Transverse colon (tissue), 4 donors: ENCODE measurements around the gene B4GALNT3. TPM values are rescaled to one million over a fixed set of nuclear protein-coding genes. Genes with fewer than 3 reads are reported as not detected.

Experiments
- DNase-seq: peaks from one replicate; pipeline ENCODE4 v3.0.0-alpha.2; 2019
- H3K27ac ChIP-seq, 4 donors: fragments of 200-600 bp; sonication (generic); 2 replicates each; pipeline ENCODE4 v1.5.1; 2016 to 2018; ENCODE audit warnings: inconsistent platforms in 4 of 4
- H3K27me3 ChIP-seq: fragments of 200-600 bp; sonication (generic); 2 replicates; pipeline ENCODE4 v1.5.1; 2017; ENCODE audit warnings: inconsistent platforms
- H3K36me3 ChIP-seq, 4 donors: fragments of 200-600 bp; sonication (generic); 2 replicates each; pipeline ENCODE4 v1.5.1; 2017 to 2019; ENCODE audit warnings: inconsistent platforms in 4 of 4
- H3K4me1 ChIP-seq, 4 donors: fragments of 200-600 bp; sonication (generic); 2 replicates each; pipeline ENCODE4 v1.5.1; 2017 to 2020; ENCODE audit warnings: inconsistent platforms in 4 of 4
- H3K4me3 ChIP-seq, 4 donors: fragments of 200-600 bp; sonication (generic); 1 replicate in 1 of 4; 2 replicates in 3 of 4; pipeline versions ENCODE4 v1.5.1 to v1.6.1; 2017 to 2019; ENCODE audit warnings: inconsistent platforms in 4 of 4
- H3K9me3 ChIP-seq, 2 donors: fragments of 200-600 bp; sonication (generic); 2 replicates each; pipeline ENCODE4 v1.5.1; 2017 to 2019; ENCODE audit warnings: inconsistent platforms in 2 of 2
- EP300 ChIP-seq: sonication (generic); formaldehyde crosslinking; IDR thresholded peaks from one replicate; pipeline ENCODE4 v1.6.1; 2017; ENCODE audit warnings: antibody characterized with exemption, low read depth
- POLR2A ChIP-seq: fragments of 450-650 bp; IDR thresholded peaks from one replicate; pipeline ENCODE4 v1.6.1; 2016; ENCODE audit warnings: antibody characterized with exemption, mild to moderate bottlenecking, moderate library complexity
- POLR2AphosphoS5 ChIP-seq, 3 donors: sonication (generic); formaldehyde crosslinking; IDR thresholded peaks; one replicate each; pipeline ENCODE4 v1.6.1; 2016; ENCODE audit warnings: antibody characterized with exemption in 3 of 3
- WGBS, 2 donors: methylation state at CpG; one replicate each; pipeline ENCODE4 v1.1.5; 2018; ENCODE audit warnings: low coverage in 1 of 2; 5-methylcytosine and 5-hydroxymethylcytosine counted together
- in situ Hi-C, 4 donors: fragments of 200-750 bp; cut with MboI; loops; one replicate each; pipeline versions ENCODE4 v1.15.0 to v1.15.1; 2017; ENCODE audit warnings: low sequenced_read_pairs in 3 of 4, low pct_ligation_motif_present in 1 of 4, low pct_unique_long_range_greater_than_20kb in 1 of 4
- intact Hi-C: fragments of 100-400 bp; cut with DNase I; formaldehyde crosslinking; loops from one replicate; pipeline ENCODE4 v1.15.1; 2023; ENCODE audit warnings: low total_unique reads
- total RNA-seq, 4 donors: library from RNA; depleted of rRNA; stranded (reverse); fragments of >200 nt; gene quantifications; one replicate each; pipeline ENCODE4 v1.1.0, GENCODE V29; 2016
- TF ChIP-seq, protein P1 (sequence below), 5 experiments: fragments of 200-600 bp in 3 of 5; fragments of 450-650 bp in 2 of 5; sonication (generic) in 3 of 5; IDR thresholded peaks; 1 replicate in 2 of 5; 2 replicates in 3 of 5; pipeline ENCODE4 v1.5.1; 2016 to 2017; ENCODE audit warnings: antibody characterized with exemption in 5 of 5, inconsistent platforms in 3 of 5, mild to moderate bottlenecking in 2 of 5, moderate library complexity in 1 of 5

B4GALNT3 gene
- total RNA-seq, 4 donors from 2014 or later, result 49.8 to 166 (median 93.4) TPM

DNA sequence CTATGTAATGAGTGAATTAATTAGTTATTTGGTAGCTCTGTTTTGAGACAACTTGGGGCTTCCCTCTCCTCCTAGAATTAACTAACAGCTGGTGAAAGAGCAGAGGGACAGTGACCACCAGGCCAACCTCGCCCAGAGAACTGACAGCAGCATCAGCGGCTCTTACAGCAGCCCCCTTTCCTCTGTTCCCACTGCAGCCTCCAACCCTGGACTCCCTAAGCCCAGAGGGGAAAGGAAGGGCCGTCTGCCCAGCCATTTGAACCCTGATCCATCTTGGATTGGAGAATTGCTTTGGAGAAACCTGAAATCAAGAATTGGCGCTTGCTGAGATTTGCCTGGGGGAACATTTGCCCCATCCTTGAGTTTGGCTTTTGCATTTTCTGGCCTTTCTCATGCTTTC is 45.5 kb downstream of the B4GALNT3 start:
- Histone ChIP-seq H3K36me3 (no peaks in the 10 kb centered on the region), H3K9me3 (no peaks in the 10 kb centered on the region), H3K4me1 (peaks cover 27 to 64% (median 45%) of the 10 kb centered on the region in 4 donors), H3K27ac (peak overlapping the region in 1 of 4 donors; percentile 90), H3K27me3 (no peaks in the 10 kb centered on the region), H3K4me3 (no peak overlapping the region)
- no peak for DNase-seq
- in situ Hi-C loops (no loop called here), intact Hi-C loops (no loop called here)
- TF ChIP-seq POLR2AphosphoS5 (IDR thresholded peaks at IDR 0.05), result no peak
- TF ChIP-seq, protein P1, sequence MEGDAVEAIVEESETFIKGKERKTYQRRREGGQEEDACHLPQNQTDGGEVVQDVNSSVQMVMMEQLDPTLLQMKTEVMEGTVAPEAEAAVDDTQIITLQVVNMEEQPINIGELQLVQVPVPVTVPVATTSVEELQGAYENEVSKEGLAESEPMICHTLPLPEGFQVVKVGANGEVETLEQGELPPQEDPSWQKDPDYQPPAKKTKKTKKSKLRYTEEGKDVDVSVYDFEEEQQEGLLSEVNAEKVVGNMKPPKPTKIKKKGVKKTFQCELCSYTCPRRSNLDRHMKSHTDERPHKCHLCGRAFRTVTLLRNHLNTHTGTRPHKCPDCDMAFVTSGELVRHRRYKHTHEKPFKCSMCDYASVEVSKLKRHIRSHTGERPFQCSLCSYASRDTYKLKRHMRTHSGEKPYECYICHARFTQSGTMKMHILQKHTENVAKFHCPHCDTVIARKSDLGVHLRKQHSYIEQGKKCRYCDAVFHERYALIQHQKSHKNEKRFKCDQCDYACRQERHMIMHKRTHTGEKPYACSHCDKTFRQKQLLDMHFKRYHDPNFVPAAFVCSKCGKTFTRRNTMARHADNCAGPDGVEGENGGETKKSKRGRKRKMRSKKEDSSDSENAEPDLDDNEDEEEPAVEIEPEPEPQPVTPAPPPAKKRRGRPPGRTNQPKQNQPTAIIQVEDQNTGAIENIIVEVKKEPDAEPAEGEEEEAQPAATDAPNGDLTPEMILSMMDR (IDR thresholded peaks at IDR 0.05), result no peak
- TF ChIP-seq POLR2A, result no peak
- TF ChIP-seq EP300, result no peak
- 87 to 100% methylated on average over 1 to 4 of the region's 4 CpGs for WGBS, 2 donors

DNA sequence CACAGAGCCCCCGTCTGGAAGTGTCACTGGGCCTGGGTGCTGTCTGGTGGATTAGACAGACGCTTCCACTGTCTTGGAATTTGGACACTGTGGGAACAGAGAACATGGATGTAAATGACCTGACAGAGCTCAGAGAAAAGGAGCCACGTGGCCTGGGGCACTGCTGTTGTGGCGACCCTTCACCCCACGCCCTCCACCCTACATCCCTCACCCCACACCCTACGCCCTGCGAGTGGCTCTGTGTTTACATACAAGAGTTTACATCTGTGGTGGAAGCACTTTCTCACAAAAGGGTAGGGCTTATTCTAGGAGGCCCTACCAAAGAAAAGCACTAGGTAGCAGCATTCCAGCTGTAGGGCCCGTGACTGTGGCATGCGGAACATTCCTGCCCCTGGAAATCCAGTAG is 47.7 kb downstream of the B4GALNT3 start:
- WGBS, 2 donors, result 57 to 70% methylated on average over 2 to 9 of the region's 9 CpGs

DNA sequence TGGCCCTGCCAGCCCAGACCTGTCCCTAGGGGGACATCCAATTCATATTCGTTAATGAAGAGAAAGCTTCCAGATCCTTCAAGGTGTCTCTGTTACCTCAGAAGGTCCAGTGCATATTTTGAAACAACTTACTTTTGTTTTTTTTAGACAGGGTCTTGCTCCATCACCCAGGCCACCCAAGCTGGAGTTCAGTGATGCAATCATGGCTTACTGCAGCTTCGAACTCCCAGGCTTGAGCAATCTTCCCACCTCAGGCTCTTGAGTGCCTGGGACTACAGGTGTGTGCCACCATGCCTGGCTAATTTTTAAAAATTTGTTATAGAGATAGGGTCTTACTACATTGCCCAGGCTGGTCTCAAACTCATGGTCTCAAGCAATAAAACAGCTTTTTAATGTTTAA is 48.4 kb downstream of the B4GALNT3 start:
- Histone ChIP-seq H3K36me3 (no peaks in the 10 kb centered on the region), H3K27me3 (no peaks in the 10 kb centered on the region), H3K4me1 (peaks cover 21 to 54% (median 36%) of the 10 kb centered on the region in 4 donors), H3K9me3 (no peaks in the 10 kb centered on the region), H3K4me3 (no peak overlapping the region), H3K27ac (peak overlapping the region; percentile 75 to 84 (median 82))
- 76 to 83% methylated on average over 1 to 2 of the region's 2 CpGs for WGBS, 2 donors
- intact Hi-C loops, result no loop called here
- in situ Hi-C loops, result no loop called here
- TF ChIP-seq POLR2AphosphoS5 (IDR thresholded peaks at IDR 0.05) (no peak), POLR2A (no peak), EP300 (no peak)
- TF ChIP-seq, protein P1 (IDR thresholded peaks at IDR 0.05), result no peak
- no peak for DNase-seq

More for the DNA sequence above, 47.7 kb downstream of the B4GALNT3 start:
- intact Hi-C loops, result no loop called here
- no peaks in the 10 kb centered on the region for H3K27me3 ChIP-seq
- in situ Hi-C loops, result no loop called here
- no peak overlapping the region for H3K4me3 ChIP-seq
- no peaks in the 10 kb centered on the region for H3K9me3 ChIP-seq
- H3K36me3 ChIP-seq, result no peaks in the 10 kb centered on the region
- peak overlapping the region in 2 of 4 donors; percentile 75 to 80 for H3K27ac ChIP-seq
- H3K4me1 ChIP-seq, result peaks cover 25 to 62% (median 39%) of the 10 kb centered on the region in 4 donors
- no peak for TF ChIP-seq EP300
- TF ChIP-seq POLR2A, result no peak
- TF ChIP-seq POLR2AphosphoS5 (IDR thresholded peaks at IDR 0.05), result peak in 1 of 3 donors; percentile 12
- TF ChIP-seq, protein P1 (IDR thresholded peaks at IDR 0.05), result peak in 2 of 5 experiments; percentile 5 to 43
- peak; percentile 52 for DNase-seq

DNA sequence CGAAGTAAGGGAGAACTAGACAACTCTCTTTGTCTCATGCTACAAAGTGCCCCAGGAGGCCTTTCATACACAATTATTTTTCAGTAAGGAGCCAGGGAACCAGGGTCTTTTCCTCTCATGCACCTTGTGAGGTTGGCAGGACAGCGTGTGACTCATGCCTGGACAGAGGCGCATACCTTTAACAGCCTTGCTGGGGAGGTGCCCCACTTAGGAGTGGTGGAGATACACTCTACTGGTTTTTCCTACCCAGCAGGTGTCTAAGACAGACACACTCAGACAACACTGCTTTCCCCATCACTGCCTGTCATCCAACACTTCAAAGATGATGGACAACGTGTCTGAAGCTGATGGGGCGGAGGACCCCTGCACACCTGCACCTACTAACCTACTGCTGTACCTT is 49.1 kb downstream of the B4GALNT3 start:
- Histone ChIP-seq H3K36me3 (no peaks in the 10 kb centered on the region), H3K4me1 (peaks cover 15 to 49% (median 34%) of the 10 kb centered on the region in 4 donors), H3K9me3 (no peaks in the 10 kb centered on the region), H3K27ac (peak overlapping the region; percentile 75 to 84 (median 82)), H3K4me3 (no peak overlapping the region), H3K27me3 (no peaks in the 10 kb centered on the region)
- TF ChIP-seq, protein P1 (IDR thresholded peaks at IDR 0.05), result no peak
- peak in 2 of 3 donors; percentile 59 to 77 for TF ChIP-seq POLR2AphosphoS5 (IDR thresholded peaks at IDR 0.05)
- TF ChIP-seq POLR2A, result peak; percentile 67
- TF ChIP-seq EP300, result no peak
- intact Hi-C loops, result no loop called here
- peak; percentile 72 for DNase-seq
- in situ Hi-C loops, result no loop called here
- WGBS, 2 donors, result 55 to 60% methylated on average over 1 to 5 of the region's 5 CpGs
